GM13976 (cell line): ENCODE results near the gene CHEK1.

Experiments
- DNase-seq: peaks from one replicate; pipeline ENCODE4 v3.0.0; 2012; ENCODE audit warnings: low spot score
- in situ Hi-C: fragments of 300-500 bp; cut with MboI; formaldehyde crosslinking; loops from one replicate; pipeline ENCODE4 v1.12.0; 2022; ENCODE audit warnings: low sequenced_read_pairs, mixed read lengths, inconsistent platforms; ENCODE audit not compliant: unreplicated experiment
- TF ChIP-seq, protein P1 (sequence below): IDR thresholded peaks from 2 replicates; pipeline ENCODE4 v1.5.1; 2012; ENCODE audit warnings: borderline replicate concordance, mild to moderate bottlenecking; ENCODE audit not compliant: insufficient read depth; ENCODE audit errors: extremely low read depth, missing control alignments, control extremely low read depth

CHEK1 gene

DNA sequence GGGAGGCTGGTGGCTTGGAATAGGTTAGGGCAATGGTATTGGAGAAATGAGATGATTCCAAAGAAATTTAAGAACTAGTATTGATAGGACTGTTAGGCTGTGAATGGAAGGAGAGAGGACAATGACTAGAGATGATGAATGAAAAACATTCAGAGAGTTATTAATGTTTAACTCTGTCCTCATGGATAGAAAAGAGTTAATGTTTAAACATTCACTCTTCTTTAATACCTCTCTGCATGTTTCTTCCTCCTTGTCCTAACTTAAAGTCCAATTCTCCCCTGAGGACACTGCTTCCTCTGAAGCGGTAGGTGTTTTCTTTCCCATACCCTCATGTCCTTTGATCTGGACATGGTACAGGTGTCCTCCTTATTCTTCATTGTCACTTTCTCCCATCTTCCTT is 13.4 kb downstream of the CHEK1 start:
- in situ Hi-C loops = no loop called here
- DNase-seq = no peak
- TF ChIP-seq, protein P1, sequence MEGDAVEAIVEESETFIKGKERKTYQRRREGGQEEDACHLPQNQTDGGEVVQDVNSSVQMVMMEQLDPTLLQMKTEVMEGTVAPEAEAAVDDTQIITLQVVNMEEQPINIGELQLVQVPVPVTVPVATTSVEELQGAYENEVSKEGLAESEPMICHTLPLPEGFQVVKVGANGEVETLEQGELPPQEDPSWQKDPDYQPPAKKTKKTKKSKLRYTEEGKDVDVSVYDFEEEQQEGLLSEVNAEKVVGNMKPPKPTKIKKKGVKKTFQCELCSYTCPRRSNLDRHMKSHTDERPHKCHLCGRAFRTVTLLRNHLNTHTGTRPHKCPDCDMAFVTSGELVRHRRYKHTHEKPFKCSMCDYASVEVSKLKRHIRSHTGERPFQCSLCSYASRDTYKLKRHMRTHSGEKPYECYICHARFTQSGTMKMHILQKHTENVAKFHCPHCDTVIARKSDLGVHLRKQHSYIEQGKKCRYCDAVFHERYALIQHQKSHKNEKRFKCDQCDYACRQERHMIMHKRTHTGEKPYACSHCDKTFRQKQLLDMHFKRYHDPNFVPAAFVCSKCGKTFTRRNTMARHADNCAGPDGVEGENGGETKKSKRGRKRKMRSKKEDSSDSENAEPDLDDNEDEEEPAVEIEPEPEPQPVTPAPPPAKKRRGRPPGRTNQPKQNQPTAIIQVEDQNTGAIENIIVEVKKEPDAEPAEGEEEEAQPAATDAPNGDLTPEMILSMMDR = no peak

GRCh38 chr11:125645871-125646270 is 20.9 kb downstream of the CHEK1 start:
- no peak for DNase-seq
- in situ Hi-C loops = no loop called here
- TF ChIP-seq, protein P1 = no peak

GRCh38 chr11:125649465-125650166 is 24.7 kb downstream of the CHEK1 start:
- TF ChIP-seq, protein P1 = no peak
- in situ Hi-C loops = no loop called here
- DNase-seq = no peak

- in situ Hi-C loops = no loop called here
- DNase-seq = no peak
- TF ChIP-seq, protein P1 = no peak
Measured at GRCh38 chr11:125662689-125663088, 37.7 kb downstream of the CHEK1 start.

DNA sequence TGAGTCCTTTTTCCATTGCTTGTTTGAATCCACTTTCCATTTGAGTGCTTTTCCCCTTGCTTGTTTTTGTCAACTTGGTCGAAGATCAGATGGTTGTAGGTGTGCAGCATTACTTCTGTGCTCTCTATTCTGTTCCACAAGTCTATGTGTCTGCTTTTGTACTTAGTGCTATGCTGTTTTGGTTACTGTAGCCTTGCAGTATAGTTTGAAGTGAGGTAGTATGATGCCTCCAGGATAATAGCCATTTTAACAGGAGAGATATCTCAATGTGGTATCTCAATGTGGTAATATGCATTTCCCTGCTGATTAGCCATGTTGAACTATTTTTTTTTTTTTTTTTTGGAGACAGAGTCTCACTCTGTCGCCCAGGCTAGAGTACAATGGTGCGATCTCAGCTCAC is 38.9 kb downstream of the CHEK1 start:
- TF ChIP-seq, protein P1 = no peak
- in situ Hi-C loops = no loop called here
- DNase-seq = no peak

DNA sequence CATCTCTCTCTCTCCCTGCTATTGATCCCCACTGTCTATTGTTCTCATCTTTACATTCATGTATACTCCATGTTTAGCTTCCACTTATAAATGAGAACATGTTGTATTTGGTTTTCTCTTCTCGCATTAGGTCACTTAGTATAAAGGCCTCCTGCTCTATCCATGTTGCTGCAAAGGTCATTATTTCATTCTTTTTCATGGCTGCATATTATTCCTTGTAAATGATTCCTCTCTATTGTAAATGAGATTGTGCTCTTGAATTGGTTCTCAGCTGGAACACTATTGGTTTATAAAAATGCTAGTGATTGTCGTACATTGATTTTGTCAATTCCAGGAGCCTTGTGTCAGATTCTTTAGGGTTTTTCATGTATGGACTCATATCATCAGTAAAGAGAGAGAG is 42.2 kb downstream of the CHEK1 start:
- no peak for DNase-seq
- TF ChIP-seq, protein P1 = no peak
- in situ Hi-C loops = no loop called here

DNA sequence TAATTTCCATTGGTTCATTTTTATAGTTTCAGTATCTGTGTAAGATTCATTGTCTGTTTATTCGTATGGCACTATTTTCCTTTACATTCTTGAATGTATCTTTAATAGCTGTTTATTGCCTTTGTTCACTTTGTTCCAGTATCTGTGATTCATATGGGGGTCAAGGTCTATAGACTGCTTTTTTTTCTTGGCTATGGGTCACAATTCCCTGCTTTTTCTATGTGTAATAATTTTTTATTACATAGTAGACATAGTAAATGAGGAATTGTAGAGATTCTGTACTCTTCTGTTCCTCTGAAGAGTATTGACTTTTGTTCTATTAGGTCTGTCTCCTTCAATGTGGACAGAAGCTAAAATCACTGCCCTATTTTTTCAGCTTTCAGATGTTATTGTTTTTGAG is 45.2 kb downstream of the CHEK1 start:
- in situ Hi-C loops = no loop called here

More for the DNA sequence above, 45.2 kb downstream of the CHEK1 start:
- TF ChIP-seq, protein P1 = no peak
- DNase-seq = no peak
